GM13977 (cell line): Measurements from ENCODE around the gene ECHS1.
"Not testable (repeated sequence)": the region's sequence is repeated elsewhere in the genome, so short reads cannot be mapped to it uniquely, and the experiment has no call there.

Source experiments
- DNase-seq: peaks from one replicate; pipeline ENCODE4 v3.0.0; 2012; ENCODE audit warnings: low spot score
- in situ Hi-C: fragments of 300-500 bp; cut with MboI; formaldehyde crosslinking; loops from one replicate; pipeline ENCODE4 v1.12.0; 2022; ENCODE audit warnings: low sequenced_read_pairs, low pct_unique_long_range_greater_than_20kb, mixed read lengths, inconsistent platforms; ENCODE audit not compliant: unreplicated experiment
- TF ChIP-seq, protein P1 (sequence below): IDR thresholded peaks from 2 replicates; pipeline ENCODE4 v1.5.1; 2012; ENCODE audit warnings: mild to moderate bottlenecking, control low read depth; ENCODE audit not compliant: insufficient read depth; ENCODE audit errors: extremely low read depth, missing control alignments

ECHS1 gene

DNA sequence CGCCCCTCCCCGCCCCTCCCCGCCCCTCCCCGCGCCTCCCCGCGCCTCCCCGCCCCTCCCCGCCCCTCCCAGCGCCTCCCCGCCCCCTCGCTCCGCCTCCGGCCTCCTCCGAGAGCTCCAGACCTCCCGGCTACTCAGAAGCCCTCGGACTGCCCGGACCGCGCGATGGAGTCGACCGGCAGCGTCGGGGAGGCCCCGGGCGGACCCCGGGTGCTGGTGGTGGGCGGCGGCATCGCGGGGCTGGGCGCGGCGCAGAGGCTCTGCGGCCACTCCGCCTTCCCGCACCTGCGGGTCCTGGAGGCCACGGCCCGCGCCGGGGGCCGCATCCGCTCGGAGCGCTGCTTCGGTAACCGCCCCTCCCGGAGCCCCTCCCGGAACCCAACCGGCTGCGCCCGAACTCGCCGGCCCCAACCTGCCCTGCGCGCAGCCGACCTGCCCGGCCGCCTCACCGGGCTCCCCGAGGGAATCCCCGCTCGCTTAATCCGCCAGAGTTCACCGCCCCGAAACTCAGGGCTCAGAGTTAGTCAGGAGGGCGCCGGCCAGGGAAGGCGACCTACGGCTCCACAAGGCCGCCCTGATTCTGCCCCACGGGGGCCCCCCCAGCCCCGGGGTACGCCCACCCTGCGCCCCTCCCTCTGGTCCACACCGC lies 6.1 kb upstream of the ECHS1 start, which contains the start of gene PAOX:
PAOX (plus strand) TSS at position 111 of the 649 bp plus-strand sequence; CDS start at position 166, 55 bp downstream.
- TF ChIP-seq, protein P1, sequence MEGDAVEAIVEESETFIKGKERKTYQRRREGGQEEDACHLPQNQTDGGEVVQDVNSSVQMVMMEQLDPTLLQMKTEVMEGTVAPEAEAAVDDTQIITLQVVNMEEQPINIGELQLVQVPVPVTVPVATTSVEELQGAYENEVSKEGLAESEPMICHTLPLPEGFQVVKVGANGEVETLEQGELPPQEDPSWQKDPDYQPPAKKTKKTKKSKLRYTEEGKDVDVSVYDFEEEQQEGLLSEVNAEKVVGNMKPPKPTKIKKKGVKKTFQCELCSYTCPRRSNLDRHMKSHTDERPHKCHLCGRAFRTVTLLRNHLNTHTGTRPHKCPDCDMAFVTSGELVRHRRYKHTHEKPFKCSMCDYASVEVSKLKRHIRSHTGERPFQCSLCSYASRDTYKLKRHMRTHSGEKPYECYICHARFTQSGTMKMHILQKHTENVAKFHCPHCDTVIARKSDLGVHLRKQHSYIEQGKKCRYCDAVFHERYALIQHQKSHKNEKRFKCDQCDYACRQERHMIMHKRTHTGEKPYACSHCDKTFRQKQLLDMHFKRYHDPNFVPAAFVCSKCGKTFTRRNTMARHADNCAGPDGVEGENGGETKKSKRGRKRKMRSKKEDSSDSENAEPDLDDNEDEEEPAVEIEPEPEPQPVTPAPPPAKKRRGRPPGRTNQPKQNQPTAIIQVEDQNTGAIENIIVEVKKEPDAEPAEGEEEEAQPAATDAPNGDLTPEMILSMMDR: no peak
- DNase-seq: peak; percentile 91
- in situ Hi-C loops: no loop called here

DNA sequence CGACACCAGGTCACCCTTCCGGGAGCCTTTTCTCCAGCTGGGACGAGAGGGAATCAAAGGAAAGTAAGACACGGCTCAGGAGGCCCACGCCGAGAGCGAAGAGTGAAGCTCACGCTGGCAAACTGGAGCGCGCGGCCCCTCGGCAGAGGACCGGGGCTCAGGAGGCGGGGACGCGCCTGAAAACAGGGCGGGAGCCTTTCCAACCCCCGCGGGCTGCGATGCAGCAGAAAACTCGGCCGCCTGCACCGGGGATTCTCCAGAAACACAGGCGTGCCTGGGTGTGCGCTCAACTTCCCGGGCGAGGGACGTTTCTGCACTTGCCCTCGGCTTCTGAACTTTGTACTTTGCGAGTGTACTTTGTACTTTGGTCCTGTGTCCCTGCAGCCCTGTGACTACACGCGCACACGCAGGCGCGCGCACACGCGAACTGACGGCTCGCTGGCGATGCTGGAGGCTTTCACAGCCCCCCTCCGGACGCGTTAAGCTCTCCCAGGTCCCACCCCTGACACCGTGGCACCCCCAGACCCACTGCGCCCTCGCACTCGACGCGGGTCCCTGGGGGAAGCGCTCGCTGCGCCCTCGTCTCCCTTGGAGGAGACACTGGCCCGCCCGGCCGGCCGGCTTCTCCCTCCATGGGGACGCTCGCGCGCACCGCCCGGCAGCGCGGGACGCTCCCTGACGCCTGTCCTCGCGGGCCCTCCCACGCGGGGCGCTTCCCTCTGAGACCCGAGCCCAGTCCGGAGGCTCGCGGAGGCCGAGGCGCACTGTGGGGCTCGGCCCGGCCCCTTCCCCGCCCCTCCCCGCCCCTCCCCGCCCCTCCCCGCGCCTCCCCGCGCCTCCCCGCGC lies 5.3 kb upstream of the ECHS1 start:
- TF ChIP-seq, protein P1: no peak
- DNase-seq: peak; percentile 79
- in situ Hi-C loops: no loop called here

DNA sequence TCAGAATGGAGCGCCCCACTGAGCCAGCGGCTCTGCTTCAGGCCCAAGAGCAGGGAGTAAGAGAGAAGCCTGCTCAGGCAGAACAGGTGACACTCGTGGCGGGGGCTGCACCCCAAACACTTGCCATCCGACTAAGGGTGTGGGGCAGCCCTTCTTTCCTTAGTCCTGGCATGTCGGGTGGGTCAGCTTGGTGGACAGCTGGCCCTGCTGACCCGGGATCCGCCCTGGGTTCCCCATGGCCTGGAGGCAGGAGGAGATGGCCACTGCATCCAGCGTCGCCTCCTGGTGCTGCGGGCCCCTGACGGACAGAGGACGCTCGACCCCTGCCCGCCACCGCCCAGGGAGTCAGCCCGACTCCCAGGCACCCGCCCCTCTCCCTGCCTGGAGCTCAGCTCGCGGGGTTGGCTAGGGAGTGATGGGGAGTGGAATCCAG lies 4.7 kb upstream of the ECHS1 start:
- in situ Hi-C loops: no loop called here
- TF ChIP-seq, protein P1: no peak
- no peak for DNase-seq

DNA sequence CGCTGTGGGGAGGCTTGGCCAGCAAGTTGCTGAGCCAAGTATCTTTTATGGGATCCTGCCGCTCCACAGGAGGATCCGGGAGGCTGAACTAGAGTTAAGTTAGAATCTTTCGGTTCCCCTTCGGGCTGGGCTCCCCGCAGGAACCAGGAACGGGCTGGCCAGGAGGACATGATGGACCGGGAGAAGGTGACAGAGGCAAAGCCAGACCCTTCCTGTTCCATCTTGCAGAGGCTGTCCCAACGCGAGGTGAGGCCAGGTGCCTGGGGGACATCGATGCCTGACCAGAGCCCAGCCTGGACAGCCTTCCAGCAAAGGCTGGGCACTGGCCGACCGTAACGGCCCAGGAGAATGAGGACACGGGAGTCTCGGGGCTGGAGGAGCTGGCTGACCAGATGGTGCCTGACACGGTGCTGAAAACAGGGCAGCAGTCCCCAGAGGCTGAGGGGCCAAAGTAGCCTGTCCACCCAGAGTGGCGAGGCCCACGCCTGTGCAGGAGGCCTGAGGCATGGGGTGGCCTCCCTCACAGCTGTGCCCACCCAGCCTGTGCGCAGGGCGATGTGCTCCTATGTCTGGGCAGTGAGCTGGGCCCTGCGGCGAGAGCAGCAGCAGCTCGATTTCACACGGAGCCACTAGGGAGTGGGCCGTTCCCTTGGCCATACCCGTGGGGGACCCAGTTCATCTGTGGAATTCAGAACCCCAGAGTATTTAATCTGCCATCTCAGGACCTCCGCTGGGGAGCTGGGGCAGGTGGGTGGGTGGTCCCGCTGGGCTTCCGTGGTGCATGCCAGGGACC lies 4.1 kb upstream of the ECHS1 start:
- in situ Hi-C loops: no loop called here
- no peak for DNase-seq
- TF ChIP-seq, protein P1: no peak

DNA sequence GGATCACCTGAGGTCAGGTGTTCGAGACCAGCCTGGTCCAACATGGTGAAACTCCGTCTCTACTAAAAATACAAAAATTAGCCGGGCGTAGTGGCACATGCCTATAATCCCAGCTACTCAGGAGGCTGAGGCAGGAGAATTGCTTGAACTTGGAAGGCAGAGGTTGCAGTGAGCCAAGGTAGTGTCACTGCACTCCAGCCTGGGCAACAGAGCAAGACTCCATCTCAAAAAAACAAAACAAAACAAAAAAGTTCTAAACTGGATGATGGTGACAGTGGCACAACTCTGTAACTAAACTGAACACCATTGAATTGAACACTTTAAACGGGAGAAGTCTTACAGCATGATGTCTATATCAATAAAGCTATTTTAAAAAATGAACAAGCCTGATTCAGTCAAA lies 3.0 kb upstream of the ECHS1 start:
- DNase-seq, in situ Hi-C loops: not testable (repeated sequence)

DNA sequence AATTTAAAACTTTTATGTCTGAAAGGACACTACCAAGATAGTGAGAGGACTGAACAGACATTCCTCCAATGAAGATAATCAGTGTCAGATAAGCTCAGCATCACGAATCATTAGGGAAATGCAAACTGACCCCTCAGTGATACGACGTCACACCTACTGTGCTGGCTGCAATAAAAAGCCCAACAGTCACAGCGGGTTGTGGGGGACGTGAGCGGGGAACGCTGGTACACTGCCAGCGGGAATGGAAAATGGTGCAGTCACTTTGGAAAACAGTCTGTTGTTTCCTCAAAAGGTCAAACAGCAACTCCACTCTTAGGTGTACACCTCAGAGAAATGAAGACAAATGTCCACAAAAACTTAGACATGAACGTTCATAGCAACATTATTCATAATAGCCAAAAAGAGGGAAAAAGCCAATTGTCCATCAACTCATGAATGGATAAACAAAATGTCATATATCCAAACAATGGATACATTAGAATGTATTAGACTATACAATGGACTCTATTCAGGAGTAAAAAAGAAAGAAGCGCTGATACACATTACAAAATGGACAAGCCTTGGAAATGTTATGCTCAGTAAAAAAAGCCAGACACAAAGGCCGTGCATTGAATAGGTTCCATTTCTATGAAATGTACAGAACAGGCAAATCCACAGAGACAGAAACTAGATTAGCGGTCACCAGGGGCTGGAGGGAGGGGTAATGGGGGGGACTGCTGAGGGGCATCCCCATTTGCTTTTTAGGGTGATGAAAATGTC lies 2.4 kb upstream of the ECHS1 start:
- no peak for DNase-seq
- TF ChIP-seq, protein P1: no peak
- in situ Hi-C loops: no loop called here
